Inflammatory macrophage treated with lipopolysaccharide for 1 hour (primary cell): Measurements from ENCODE around the gene TXNDC11.
A peak's percentile ranks its signal among the peaks of the same experiment; 100 is the strongest.

Experiments used
- DNase-seq, 2 donors: peaks; one replicate each; pipeline ENCODE4 v3.0.0-alpha.2; 2020 to 2022

Gene TXNDC11

DNA sequence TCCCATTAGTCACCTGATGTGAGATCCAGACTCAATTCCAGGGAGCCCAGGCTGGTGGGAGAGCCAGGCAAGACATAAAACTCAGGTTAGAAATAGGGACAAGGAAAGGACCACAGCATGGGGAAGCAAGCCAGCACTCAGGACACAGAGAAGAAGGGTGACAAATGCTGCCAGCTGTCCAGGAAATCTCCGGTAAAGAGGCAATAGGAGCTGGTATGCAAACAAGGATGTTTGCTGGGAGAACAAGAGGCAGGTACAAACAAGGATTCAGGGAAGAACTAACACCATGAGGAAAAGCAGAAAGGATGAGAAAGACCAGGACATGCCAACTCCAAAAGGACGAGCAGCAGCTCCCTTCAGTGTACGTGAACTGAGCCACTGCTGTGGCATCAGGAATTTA, 10.2 kb upstream of the TXNDC11 start:
- DNase-seq = no peak

DNA sequence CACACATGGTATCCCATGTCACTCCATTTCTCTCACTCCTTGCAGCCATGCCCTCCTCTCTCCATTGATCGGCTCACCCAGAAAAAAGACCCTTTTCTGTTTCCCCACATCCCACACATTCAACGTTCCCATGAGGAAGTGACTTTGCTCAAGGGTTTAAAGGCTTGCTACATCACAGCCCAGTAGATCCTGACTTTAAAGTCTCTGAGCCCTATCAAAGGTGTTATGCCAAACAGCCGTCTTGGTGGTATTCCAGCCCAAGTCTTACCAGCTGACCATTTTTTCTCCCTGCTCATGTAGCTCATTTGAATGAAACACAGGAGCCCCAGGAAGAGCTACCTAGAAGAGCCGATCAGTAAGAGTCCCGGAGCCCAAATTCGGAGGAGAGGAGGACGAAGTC, 7.4 kb upstream of the TXNDC11 start:
- DNase-seq = peak in 1 of 2 donors; percentile 28

DNA sequence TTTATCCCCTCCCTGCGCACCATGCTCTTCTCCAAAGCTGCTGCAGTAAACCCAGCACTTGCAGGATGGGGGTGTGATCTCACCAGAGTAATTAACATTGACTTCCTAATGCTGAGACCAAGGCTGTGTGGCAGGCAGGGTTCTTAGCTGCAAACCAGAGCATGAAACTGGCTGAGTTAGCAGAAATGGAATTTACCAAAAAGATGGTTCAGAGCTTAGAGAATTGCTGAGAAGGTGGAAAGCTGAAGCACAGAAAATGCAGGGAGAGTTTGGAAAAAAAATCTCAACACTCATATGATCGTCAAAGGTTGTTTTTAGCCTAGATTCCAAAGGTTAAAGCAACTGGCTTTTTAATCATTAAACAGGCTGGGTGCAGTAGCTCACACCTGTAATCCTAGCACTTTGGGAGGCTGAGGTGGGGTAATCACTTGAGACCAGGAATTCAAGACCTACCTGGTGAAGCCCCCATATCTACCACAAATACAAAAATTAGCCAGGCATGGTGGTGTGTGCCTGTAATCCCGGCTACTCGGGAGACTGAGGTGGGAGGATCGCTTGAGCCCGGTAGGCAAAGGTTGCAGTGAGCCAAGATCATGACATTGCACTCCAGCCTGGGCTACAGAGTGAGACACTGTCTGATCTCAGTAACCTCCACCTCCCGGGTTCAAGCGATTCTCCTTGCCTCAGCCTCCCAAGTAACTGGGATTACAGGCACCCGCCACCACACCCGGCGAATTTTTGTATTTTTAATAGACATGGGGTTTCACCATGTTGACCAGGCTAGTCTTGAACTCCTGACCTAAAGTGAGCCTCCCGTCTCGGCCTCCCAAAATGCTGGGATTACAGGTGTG, 6.0 kb upstream of the TXNDC11 start:
- DNase-seq = no peak

DNA sequence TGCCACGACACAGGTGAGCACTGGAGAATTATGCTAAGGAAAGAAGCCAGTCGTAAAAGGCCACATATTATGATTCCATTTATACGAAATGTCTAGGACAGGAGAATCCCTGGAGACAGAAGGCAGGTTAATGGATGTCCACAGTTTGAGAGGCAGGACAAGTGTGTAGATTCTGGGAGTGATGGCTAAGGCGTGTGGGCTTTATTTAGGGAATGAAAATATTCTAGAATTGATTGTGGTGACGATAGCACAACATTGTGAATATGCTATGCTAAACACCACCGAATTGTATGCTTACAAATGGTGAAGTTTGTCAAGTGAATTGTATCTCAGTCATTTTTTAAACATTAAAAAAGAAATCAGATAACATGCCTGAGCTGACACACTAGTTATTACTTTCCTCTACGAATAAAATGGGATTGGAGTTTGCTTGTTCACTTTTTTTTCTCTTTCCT, 5.3 kb upstream of the TXNDC11 start:
- no peak for DNase-seq

DNA sequence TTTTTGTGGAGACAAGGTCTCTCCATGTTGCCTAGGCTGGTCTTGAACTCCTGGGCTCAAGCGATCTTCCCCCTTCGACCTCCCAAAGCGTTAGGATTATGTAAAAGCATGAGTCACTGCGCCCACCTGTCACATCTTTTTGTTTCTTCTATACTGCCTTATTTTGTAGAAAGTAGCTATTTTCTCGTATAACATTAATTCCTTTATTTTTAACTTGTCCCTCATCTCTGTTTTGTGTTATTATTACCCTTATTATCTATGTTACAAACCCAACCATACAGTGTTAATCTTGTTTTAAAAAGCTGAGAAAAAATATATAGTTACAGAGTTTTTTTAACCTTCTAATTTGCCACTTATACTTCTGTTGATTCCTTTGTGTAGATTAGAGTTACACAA, 1.4 kb upstream of the TXNDC11 start:
- no peak for DNase-seq

DNA sequence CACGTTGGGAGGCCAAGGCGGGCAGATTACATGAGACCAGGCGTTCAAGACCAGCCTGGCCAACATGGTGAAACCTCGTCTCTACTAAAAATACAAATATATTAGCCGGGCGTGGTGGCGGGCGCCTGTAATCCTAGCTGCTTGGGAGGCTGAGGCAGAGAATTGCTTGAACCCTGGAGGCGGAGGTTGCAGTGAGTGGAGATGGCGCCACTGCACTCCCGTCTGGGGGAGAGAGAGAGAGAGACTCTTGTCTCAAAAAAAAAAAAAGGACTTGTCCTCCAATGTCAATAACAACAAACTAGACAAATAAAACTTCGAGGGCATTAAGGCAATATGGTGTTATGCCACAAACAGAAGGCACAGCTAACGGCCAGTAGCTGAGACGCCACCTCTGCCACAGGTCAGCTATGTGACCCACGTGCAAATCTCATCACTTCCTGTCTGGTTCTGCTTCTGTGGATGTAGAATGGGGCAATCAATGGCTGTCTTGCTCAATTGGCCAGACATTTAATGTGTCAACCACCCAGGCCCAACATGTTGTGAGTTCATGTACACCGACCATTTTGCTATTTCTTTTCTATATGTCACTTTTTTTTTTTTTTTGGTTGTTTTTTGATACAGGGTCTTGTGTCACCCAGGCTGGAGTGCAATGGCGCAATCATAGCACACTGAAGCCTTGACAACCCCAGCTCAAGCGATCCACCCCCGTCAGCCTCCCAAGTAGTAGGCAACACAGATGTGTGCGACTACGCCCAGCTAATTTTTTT, 834 bp upstream of the TXNDC11 start:
- DNase-seq = peak; percentile 96 to 98

DNA sequence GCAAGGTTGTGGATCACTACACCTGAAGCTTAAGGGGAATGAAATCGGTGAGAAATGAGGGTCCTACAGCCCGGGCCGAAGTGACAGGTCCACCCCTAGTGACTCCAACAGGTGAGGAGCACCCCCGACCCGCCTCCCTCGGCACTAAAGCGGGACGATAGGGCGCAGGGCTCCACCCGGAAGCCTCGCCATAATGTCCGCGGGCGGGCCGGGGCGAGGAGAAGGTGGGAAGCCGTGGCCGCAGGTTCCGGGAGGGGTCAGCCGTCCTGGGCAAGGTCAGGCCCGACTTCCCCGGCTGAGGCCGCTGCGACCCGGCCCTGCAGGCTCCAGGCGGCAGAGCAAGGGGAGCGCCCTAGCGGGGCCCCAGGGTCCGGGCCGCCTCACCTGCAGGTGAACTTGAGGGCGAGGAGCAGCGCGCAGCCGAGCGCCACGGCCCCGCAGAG, 543 bp downstream of the TXNDC11 start:
- DNase-seq = peak in 1 of 2 donors; percentile 31

DNA sequence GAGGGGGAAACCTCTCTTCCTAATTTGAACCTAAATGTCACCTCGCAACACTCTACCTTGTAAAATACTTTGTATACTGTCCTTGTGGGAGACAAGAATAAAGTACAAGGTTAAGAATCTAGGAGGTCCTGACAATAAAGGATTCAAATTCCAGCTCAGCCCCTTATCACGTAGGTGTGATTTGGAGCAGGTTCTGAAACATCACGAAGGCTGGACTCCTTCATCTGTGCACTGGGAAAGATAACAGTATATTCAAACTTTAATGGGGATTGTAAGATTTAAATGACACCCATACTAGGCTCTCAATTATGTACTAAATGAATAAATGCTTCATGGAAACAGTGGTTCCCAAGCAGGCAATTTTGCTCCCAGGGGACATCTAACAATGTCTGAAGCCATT, 2.1 kb downstream of the TXNDC11 start:
- no peak for DNase-seq

DNA sequence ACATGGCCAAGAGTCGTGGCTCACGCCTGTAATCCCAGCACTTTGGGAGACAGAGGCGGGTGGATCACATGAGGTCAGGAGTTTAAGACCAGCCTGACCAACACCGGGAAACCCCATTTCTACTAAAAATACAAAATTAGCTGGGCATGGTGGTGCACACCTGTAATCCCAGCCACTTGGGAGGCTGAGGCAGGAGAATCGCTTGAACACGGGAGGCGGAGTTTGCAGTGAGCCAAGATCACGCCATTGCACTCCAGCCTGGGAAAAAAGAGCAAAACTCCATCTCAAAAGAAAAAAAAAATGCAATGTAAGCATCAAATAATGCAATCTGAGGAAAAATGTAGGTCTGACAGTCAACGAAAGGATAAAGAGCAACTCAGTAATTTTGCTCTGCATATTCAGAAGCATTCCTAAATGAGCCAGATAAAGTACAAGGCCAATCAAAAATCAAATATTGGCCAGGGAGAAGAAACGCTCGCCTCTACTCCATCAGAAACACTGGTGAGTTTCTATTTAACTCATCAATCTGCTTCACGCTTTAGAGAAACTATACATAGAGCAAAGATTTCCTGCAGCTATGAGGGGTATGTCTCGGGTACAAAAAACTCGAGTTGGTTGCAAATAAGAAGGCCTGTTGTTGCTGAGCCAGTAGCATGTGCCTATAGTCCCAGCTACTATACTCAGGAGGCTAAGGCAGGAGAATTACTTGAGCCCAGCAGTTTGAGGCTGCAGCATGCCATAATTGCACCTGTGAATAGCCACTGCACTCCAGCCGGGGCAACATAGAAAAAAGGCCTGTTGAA, 3.7 kb downstream of the TXNDC11 start:
- no peak for DNase-seq

DNA sequence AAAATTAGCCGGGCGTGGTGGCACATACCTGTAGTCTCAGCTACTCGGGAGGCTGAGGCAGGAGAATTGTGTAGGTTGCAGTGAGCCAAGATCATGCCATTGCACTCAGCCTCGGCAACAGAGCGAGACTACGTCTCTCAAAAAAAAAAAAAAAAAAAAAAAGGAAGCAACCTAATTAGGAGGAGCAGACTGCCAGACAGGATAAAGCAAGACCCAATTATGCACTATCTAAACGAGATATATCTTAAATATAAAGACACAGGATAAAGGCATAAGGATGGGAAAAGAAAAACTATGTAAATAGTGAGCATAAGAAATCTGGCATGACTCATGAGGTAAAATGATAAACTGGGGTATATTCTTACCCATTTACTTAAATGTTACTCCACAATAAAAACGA, 4.9 kb downstream of the TXNDC11 start:
- DNase-seq = no peak

DNA sequence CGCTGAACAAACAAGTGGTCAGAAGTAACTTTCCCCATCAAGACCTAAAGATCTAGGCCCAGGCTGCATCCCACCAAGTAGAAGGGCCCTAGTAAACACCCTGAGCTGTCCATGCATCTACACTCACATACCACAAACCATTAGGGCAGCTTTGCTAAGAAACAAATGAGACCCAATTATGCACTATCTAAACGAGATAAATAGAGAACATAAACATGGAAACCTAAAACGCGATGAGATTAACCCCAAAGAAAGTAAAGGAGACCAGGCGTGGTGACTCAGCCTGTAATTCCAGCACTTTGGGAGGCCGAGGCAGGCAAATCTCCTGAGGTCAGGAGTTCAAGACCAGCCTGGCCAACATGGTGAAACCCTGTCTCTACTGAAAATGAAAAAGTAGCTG, 5.8 kb downstream of the TXNDC11 start:
- no peak for DNase-seq

DNA sequence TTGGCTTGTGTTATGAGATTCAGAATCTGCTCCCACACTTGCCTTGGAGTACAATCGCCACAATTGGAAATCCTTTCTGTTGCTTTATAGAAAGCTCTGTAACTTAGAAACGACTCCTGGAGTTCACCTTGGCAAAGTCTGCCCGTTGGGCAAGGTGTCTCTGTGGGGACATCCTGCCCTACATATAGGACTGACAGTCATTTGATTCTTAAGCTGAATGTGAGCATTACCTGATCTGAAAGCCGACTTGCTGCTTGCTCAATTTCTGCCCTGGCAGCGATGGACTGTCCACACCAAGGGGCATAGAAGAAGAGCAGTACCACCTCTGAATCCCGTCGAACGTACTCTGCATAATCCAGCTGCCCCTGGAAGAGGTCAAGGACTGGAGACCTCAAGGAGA, 6.9 kb downstream of the TXNDC11 start:
- no peak for DNase-seq

DNA sequence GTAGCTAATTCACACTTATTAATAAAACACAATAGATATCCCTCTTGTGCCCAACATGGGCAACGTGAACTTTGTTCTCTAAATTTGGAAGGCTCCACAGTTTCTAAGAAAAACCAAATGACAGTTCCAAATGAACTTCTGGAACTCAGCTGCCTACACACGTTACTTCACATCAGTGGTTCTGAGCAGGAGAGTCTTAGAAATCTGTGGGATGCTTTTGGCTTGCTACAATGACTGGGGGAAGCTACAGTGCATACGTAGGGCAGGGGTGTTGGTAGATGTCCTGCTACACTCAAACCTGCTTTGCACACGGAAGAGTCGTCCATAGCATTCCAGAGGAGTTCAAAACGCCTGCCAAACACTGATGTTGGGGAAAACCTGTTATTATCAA, 8.0 kb downstream of the TXNDC11 start:
- DNase-seq = peak; percentile 32 to 65

DNA sequence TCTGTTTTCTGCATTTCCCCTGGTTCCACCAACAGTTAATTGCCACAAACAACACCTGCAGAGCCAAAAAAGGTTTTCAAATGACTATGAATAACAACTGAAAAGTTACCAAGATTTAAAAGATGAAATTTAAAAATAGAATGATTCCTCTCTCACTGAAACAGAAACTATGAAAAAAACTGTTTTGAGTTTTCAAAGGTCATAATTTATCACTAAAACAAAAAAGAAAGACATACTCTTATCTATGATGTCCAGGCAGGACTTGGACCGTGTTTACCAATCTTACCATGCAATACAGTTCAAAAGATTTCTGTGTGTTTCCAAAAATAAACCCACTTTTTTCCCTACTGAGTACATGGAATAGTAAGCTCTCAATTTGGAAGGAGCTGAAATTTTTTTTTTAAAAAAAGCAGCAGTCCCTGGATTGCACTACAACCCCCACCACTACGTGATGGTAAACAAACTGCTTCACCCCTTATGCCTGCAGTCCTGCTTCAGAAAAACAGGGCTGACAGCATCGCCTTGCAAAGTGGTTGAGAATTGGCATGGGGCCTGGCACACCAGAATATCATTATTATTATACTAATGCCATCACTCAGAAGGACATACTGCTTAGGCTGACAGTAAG, 8.5 kb downstream of the TXNDC11 start:
- DNase-seq = no peak

DNA sequence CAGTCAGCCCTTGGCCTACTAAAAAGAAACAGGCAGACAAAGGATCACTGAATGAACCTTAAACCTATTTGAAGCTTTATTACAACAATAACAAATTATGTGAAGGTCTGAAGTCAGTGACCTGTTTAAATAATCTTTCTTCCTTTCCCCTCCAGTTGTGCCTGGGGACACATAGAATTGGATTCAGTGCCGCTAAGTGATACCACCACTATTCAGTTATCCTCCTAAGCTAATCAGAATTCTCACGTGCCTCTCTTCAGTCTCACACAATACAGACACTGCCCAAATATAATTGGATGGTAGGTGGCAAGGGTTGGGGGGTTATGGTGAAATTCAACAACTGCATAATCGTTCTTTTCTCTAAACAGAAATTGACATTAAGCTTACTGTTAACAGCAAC, 11.4 kb downstream of the TXNDC11 start:
- no peak for DNase-seq

DNA sequence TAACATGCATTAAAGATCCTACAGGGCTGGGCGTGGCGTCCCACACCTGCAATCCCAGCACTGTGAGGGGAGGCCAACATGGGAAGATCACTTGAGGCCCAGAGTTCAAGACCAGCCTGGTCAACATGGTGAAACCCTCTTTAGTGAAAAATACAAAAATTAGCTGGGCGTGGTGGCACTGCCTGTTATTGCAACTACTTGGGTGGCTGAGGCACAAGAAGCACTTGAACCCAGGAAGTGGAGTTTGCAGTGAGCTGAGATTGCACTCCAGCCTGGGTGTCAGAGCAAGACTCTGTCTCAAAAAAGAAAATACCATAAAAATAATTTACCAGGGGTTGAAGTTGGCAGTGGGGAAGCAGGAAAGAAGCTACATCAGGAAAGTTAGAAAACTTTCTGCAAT, 12.9 kb downstream of the TXNDC11 start:
- no peak for DNase-seq

DNA sequence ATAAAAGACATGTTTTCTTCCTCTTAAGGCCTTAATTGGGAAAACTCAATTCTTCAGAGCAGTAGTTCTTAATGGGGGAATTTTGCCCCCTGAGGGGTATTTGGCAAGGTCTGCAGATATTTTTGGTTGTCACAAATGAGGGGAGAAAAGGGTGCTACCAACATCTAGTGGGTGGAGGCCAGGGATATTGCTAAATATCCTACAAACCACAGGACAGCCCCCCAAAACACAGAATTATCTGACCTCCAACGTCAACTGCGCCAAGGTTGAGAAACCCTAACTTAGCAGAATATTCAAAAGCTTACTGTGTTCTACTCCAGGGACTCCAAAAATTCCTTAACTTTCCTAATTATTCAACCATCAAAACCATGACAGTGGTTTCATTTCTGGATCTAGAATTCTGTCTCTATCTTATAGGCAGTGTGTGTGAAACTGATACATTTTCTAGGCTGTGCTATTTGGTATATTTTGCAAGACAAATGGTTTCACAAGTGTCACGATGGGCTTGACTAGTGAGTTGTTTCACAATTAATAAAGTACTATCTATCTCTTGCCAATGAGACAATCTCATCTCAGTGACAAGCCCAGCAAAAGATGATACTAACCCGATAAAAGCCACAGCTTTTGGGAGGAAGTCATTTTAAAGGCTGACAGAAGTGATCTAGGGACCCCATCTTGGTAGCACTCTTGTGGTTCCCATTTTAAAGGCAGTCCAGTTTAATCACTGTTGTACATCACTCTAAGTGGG, 14.7 kb downstream of the TXNDC11 start:
- DNase-seq = peak; percentile 90 to 92

DNA sequence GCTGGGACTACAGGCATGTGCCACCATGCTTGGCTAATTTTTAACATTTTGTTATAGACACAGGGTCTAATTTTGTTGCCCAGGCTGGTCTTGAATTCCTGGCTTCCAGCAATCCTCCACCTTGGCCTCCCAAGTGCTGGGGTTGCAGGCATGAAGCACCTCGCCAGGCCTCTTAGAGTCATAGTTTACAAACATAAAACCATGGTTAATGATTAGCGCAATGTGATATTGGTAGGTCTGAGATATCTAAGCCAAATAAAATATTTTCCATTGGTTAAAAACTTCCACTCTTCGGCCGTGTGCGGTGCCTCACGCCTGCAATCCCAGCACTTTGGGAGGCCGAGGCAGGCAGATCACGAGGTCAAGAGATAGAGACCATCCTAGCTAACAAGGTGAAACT, 16.6 kb downstream of the TXNDC11 start:
- no peak for DNase-seq

DNA sequence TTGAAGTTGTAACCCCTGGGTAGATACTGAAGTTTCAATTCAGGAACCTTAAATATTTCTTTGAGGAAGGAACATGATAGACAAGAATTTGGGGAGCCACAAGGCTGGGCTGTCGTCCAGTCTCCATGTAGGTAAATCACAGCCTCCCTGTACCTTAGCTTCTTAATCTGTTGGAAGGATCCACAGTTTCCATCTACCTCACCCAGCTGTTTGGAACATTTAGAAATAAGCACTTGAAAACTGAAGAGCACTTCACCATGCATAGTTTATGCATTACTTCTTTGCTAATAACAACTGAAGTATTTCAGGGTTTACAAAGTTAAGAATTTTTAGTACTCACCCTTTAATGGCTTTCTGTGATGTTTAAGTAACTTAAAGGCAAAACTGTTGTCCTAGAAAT, 17.2 kb downstream of the TXNDC11 start:
- DNase-seq = no peak

DNA sequence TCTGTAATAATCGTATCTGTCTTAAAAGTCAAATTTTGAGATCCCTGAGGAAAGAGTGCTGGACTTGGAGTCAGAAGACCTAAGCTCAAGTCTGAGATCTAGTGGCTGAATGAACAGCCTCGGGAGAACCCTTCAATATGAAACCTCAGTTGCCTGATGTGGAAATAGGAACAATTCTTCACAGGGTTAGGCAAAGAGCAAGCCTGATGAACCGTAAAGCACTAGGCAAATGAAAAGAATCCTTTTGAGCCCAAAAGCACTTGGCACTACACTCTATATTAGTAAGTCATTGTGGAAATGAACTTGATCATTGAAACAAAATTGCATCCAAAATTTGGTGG, 20.2 kb downstream of the TXNDC11 start:
- DNase-seq = no peak

DNA sequence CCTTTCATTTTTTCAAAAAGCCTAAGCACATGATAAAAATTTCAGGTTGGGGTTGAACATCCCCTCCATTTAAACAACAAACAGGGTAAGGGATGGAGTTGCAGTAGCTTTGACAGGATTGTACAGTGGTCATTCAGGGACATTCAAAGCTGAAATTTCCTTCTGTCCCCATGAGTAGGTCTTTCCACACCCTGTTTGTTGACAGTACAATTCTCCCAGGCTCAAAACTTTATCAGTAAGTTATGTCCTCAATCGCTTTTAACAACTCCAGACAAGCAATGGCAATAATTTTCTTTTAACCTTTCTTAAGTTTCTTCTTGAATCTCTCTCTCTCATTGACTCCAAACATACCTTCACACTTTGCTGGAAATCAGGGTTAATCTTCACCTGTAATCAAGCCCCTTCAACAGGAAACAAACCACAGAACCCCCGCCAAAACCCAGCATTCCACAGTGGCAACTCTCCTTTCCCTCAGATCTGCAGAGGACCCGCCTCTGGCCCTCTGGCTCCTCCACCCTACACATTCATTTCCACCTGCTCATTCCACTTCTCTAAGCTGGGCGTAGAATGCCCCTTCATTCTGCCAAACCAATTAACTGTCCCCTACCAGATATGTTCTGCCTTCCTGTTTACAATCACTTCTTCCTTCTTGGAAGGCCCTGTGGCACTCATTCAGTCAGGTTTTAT, 20.7 kb downstream of the TXNDC11 start:
- DNase-seq = no peak

DNA sequence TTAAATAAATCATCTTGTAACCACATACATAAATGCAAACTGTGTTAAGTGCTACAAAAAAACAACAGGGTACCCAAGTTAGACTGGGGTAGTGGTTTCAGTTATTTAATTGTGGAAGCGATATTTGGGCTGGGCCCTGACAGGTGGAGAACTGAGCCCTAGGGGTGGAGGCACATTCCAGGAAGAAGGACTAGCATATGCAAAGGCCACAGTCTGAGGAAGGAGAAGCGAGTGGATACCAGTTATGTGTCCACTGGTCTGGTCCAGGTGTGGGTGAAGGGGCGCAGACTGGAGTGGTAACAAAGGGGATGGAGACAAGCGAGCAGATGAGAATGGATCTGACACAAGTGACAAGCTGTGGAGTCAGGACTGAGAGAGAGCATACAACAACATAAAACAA, 22.9 kb downstream of the TXNDC11 start:
- DNase-seq = no peak
